NCI-H2107 (cell line): ENCODE results near the gene CFAP410.
"Not testable (repeated sequence)": the region's sequence is repeated elsewhere in the genome, so short reads cannot be mapped to it uniquely, and the experiment has no call there.

ENCODE experiments used
- DNase-seq: peaks from one replicate; lab custom pipeline; 2025; lab: John Stamatoyannopoulos, UW

The CFAP410 gene

DNA sequence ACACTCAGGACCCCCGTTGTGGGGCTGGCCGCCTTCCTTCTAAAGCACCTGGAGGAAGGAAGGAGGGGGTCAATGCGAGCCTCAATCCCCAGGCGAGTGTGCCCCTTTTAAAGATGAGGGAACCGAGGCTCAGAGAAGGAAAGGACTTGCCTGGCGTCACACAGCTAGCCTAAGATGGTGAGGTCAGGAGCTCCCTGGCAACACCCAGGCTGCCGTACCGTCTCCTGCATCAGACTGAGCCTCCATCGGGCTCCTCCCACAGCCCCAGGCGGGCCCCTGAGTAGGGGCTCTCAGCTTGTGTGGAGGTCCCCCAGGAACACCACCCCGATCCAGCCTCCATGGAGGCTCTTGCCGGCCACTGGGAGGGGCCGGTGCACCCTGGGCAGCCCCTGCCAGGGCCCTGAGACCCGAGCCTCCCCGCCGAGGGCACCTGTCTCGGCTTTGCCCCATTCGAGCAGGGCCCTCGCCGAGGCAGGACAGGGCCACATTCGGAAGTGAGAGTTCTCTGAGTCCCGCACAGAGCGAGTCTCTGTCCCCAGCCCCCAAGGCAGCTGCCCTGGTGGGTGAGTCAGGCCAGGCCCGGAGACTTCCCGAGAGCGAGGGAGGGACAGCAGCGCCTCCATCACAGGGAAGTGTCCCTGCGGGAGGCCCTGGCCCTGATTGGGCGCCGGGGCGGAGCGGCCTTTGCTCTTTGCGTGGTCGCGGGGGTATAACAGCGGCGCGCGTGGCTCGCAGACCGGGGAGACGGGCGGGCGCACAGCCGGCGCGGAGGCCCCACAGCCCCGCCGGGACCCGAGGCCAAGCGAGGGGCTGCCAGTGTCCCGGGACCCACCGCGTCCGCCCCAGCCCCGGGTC is 53.8 kb downstream of the CFAP410 start, which contains the start of gene AIRE:
Gene AIRE (plus strand): TSS at position 739 of the 855 bp plus-strand sequence. CDS start 131 bp downstream, outside the sequence.
- DNase-seq, result no peak

- DNase-seq, result no peak
Measured at GRCh38 chr21:44283948-44284347, 55.2 kb downstream of the CFAP410 start.

DNA sequence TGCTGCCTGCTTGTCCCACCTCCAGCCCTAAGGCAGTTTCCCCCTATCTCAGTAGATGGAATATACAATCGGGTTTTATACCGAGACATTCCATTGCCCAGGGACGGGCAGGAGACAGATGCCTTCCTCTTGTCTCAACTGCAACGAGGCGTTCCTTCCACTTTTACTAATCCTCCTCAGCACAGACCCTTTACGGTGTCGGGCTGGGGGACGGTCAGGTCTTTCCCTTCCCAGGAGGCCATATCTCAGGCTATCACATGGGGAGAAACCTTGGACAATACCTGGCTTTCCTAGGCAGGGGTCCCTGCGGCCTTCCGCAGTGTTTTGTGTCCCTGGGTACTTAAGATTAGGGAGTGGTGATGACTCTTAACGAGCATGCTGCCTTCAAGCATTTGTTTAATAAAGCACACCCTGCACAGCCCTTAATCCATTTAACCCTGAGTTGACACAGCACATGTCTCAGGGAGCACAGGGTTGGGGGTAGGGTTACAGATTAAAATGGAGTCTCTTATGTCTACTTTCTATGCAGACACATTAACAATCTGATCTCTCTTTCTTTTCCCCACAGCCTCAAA is 55.9 kb downstream of the CFAP410 start:
- DNase-seq, result not testable (repeated sequence)

DNA sequence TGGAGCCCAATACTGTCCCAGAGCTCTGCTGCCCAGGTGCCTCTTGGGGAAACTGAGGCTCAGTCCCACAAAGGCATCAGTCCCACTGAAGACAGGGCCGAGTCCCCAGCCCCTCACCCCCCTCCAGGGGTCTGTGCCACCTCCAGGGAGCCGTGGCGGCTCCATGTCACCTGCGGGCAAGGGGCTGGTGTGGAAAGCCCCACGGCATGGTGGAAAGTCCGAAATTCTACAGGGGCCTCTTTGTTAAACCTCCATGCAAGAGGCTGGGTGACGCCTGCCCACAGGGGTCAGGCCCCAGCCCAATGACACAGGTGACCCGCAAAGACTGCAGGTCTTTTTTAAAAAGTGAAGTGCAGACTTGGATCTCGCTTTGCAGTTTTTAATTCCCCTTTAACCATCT is 56.8 kb downstream of the CFAP410 start:
- no peak for DNase-seq

DNA sequence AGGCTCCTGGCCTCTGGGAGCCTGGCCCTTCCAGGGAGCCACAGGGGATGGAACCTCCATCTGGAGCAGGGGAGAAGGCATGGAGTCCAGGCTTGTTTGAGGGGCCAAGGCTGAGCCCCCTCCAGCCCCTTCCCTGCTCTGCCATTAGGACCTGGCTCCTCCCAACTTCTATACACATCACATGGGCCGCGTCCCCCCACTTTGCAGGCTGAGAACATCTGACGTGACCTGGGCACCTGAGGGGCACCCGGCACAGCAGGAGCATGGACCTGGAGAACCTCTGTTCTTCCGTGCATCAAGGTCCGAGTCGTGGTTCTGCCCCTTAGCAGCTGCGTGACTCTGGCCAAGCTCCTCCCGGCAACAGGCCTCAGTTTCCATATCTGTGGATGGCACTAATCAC is 57.4 kb downstream of the CFAP410 start:
- no peak for DNase-seq

- DNase-seq, result no peak
Measured at GRCh38 chr21:44279354-44280260, 59.6 kb downstream of the CFAP410 start.
